Kidney glomerular epithelial cell (primary cell): ENCODE results near the gene ACO1.

ENCODE experiments used
- DNase-seq: peaks from one replicate; lab custom pipeline; 2025; lab: John Stamatoyannopoulos, UW

ACO1 gene

GRCh38 chr9:32419921-32420320 lies 35.5 kb downstream of the ACO1 start:
- DNase-seq = no peak

GRCh38 chr9:32422237-32422806 lies 37.9 kb downstream of the ACO1 start:
- no peak for DNase-seq

- DNase-seq = peak; percentile 35
These were observed 38.9 kb downstream of the ACO1 start for GRCh38 chr9:32423371-32423770.

GRCh38 chr9:32424616-32425015 lies 40.2 kb downstream of the ACO1 start:
- no peak for DNase-seq

- DNase-seq = peak; percentile 87
These were observed 42.0 kb downstream of the ACO1 start for GRCh38 chr9:32426278-32426939.

- no peak for DNase-seq
These were observed 42.8 kb downstream of the ACO1 start for GRCh38 chr9:32427111-32427873.

- DNase-seq = peak; percentile 50
These were observed 46.3 kb downstream of the ACO1 start for GRCh38 chr9:32430720-32431119.

- no peak for DNase-seq
These were observed 46.8 kb downstream of the ACO1 start for GRCh38 chr9:32431196-32431595.

- no peak for DNase-seq
These were observed 47.6 kb downstream of the ACO1 start for GRCh38 chr9:32431940-32432555.

- DNase-seq = no peak
These were observed 50.4 kb downstream of the ACO1 start for GRCh38 chr9:32434892-32435291.

- no peak for DNase-seq
These were observed 57.2 kb downstream of the ACO1 start for GRCh38 chr9:32441678-32442077.

GRCh38 chr9:32442433-32442832 lies 58.0 kb downstream of the ACO1 start:
- no peak for DNase-seq

GRCh38 chr9:32449969-32450368 lies 65.5 kb downstream of the ACO1 start:
- no peak for DNase-seq

GRCh38 chr9:32454280-32454679 lies 69.8 kb downstream of the ACO1 start:
- DNase-seq = no peak

GRCh38 chr9:32455738-32456137 lies 71.3 kb downstream of the ACO1 start:
- DNase-seq = no peak

GRCh38 chr9:32456564-32456963 lies 72.1 kb downstream of the ACO1 start:
- DNase-seq = peak; percentile 3

- DNase-seq = no peak
These were observed 79.3 kb downstream of the ACO1 start for GRCh38 chr9:32463500-32464293.

GRCh38 chr9:32468740-32469139 lies 84.3 kb downstream of the ACO1 start:
- DNase-seq = no peak

GRCh38 chr9:32472344-32472743 lies 87.9 kb downstream of the ACO1 start:
- no peak for DNase-seq

GRCh38 chr9:32483343-32483742 lies 98.9 kb downstream of the ACO1 start:
- DNase-seq = no peak

GRCh38 chr9:32486839-32487562 lies 102.6 kb downstream of the ACO1 start:
- no peak for DNase-seq
